LNCaP clone FGC (cell line): ENCODE measurements around the gene CTDSP2.

Experiments used
- DNase-seq: peaks from one replicate; pipeline ENCODE4 v3.0.0-alpha.2; 2011; ENCODE audit warnings: low read depth
- H3K4me3 ChIP-seq: 2 replicates; pipeline ENCODE4 v1.5.1; 2011; ENCODE audit warnings: mild to moderate bottlenecking, low read depth, low read length, control low read depth
- CTCF ChIP-seq: IDR thresholded peaks from 2 replicates; pipeline ENCODE4 v1.5.1; 2012; ENCODE audit warnings: mild to moderate bottlenecking; ENCODE audit not compliant: control insufficient read depth, insufficient read depth; ENCODE audit errors: extremely low read depth

Gene CTDSP2

DNA sequence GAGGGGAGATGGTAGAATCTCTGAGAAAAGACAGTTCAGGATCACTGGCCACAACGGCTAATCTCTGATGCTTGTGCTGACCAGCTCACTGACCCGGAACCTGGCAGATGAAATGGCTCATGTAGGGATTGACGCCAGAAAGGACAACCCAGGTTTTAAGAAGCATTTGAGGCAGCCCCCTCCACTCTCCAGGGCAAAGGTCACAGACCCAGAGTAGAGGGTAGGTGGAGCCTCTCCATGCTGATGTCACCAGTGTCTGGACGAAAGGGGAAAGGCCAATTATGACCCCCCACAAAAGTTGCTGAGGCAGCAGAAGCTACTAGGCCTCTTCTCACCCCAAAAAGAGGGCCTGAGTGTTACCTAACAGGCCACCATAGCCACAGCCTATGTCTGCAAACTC lies 75.8 kb downstream of the CTDSP2 start:
- peak overlapping the region; percentile 97 for H3K4me3 ChIP-seq
- DNase-seq, result no peak
- no peak for TF ChIP-seq CTCF
